HepG2 (cell line): ENCODE measurements around the gene CFH. TPM values are rescaled to one million over a fixed set of nuclear protein-coding genes. Genes with fewer than 3 reads are reported as not detected.

ENCODE experiments used
- ATAC-seq: fragments of 200-7000 bp; cut with Tn5 transposase; 3 replicates; pipeline ENCODE4 v1.9.1; 2020; ENCODE audit warnings: mild to moderate bottlenecking, moderate library complexity
- BruUV-seq: library from RNA; stranded (reverse); fragments of 400-500 nt; replicated peaks from 2 replicates; lab custom pipeline; 2021; lab: Mats Ljungman, UMichigan
- CTCF ChIA-PET: fragments of 300-600 bp; formaldehyde crosslinking; extraction: SDS; loops from one replicate; lab custom pipeline; 2021; ENCODE audit warnings: low total read pairs, inconsistent platforms, low intra/inter-chr PET ratio; lab: Yijun Ruan, JAX
- POLR2A ChIA-PET: fragments of 350-600 bp; sonication (Branson Sonifier 250); formaldehyde crosslinking; loops from one replicate; lab custom pipeline; 2020; ENCODE audit warnings: antibody characterized with exemption, inconsistent platforms; lab: Yijun Ruan, JAX
- DNase-seq: peaks from one replicate; pipeline ENCODE4 v3.0.0-alpha.2; 2015; ENCODE audit warnings: low spot score
- FAIRE-seq: peaks from 3 replicates; lab custom pipeline; 2011; peaks lifted over from hg19 to GRCh38; lab: Jason Lieb, UNC
- H2AFZ ChIP-seq: one replicate; pipeline ENCODE4 v1.6.1; 2011; ENCODE audit warnings: low read length, inconsistent platforms
- H3K27ac ChIP-seq: fragments of 300-600 bp; 3 replicates; pipeline ENCODE4 v1.8.0; 2011; ENCODE audit warnings: mixed run types, mild to moderate bottlenecking, mixed read lengths, low read length, inconsistent platforms; ENCODE audit not compliant: insufficient read depth; ENCODE audit errors: extremely low read length
- H3K27me3 ChIP-seq, 2 experiments: fragments of 200-600 bp in 1 of 2; 2 replicates in 1 of 2; 3 replicates in 1 of 2; pipeline versions ENCODE4 v1.6.0 to v1.8.0; 2011; ENCODE audit warnings: low read length in 2 of 2, mild to moderate bottlenecking in 2 of 2, moderate library complexity in 2 of 2, inconsistent platforms in 1 of 2; ENCODE audit not compliant: insufficient read depth in 2 of 2, control insufficient read depth in 1 of 2
- H3K36me3 ChIP-seq, 2 experiments: fragments of 200-600 bp in 1 of 2; replicated peaks in 1 of 2; 2 replicates in 1 of 2; 3 replicates in 1 of 2; pipeline versions ENCODE4 v1.5.1 to v1.8.0; 2011; ENCODE audit warnings: low read length in 2 of 2, inconsistent platforms in 1 of 2; ENCODE audit not compliant: insufficient read depth in 2 of 2, control insufficient read depth in 1 of 2
- H3K4me1 ChIP-seq: 2 replicates; pipeline ENCODE4 v1.5.1; 2012; ENCODE audit warnings: low read length, inconsistent platforms; ENCODE audit not compliant: insufficient read depth
- H3K4me2 ChIP-seq: 2 replicates; pipeline ENCODE4 v1.6.0; 2011; ENCODE audit warnings: low read depth, low read length, inconsistent platforms
- H3K4me3 ChIP-seq, 3 experiments: fragments of 200-600 bp in 1 of 3; sonication (generic), shearing (Covaris generic) in 1 of 3; replicated peaks in 1 of 3; 2 replicates each; pipeline ENCODE4 v1.5.1; 2011 to 2016; ENCODE audit warnings: low read length in 3 of 3, inconsistent platforms in 2 of 3, low read depth in 2 of 3, mild to moderate bottlenecking in 2 of 3, control low read depth in 1 of 3, mixed read lengths in 1 of 3; ENCODE audit not compliant: insufficient read depth in 1 of 3
- H3K79me2 ChIP-seq: one replicate; pipeline ENCODE4 v1.6.1; 2011; ENCODE audit warnings: low read length, inconsistent platforms; ENCODE audit not compliant: insufficient read depth
- H3K9ac ChIP-seq: 2 replicates; pipeline ENCODE4 v1.6.0; 2011; ENCODE audit warnings: mild to moderate bottlenecking, low read depth, low read length, inconsistent platforms; ENCODE audit not compliant: insufficient read depth
- H3K9me3 ChIP-seq: 2 replicates; pipeline ENCODE4 v1.5.1; 2012; ENCODE audit warnings: mild to moderate bottlenecking, low read length
- H4K20me1 ChIP-seq: 2 replicates; pipeline ENCODE4 v1.6.0; 2011; ENCODE audit warnings: inconsistent platforms, mild to moderate bottlenecking, low read length, moderate library complexity; ENCODE audit not compliant: insufficient read depth
- ERF ChIP-seq: IDR thresholded peaks from 2 replicates; pipeline ENCODE4 v1.6.1; 2018; ENCODE audit warnings: missing biosample characterization, missing genetic modification reagents
- IKZF1 ChIP-seq: fragments of 450-650 bp; IDR thresholded peaks from 2 replicates; pipeline ENCODE4 v1.7.1; 2016
- SSRP1 ChIP-seq: IDR thresholded peaks from 2 replicates; pipeline ENCODE4 v1.6.1; 2016; ENCODE audit warnings: control low read depth
- ZNF329 ChIP-seq: sonication (generic); formaldehyde crosslinking; IDR thresholded peaks from 2 replicates; pipeline ENCODE4 v1.9.0; 2021; ENCODE audit warnings: low read depth, mild to moderate bottlenecking, missing genetic modification reagents
- ZSCAN29 ChIP-seq: sonication (generic); formaldehyde crosslinking; conservative IDR thresholded peaks from 2 replicates; pipeline ENCODE4 v1.4.0; 2020; ENCODE audit warnings: mild to moderate bottlenecking, missing genetic modification reagents
- WGBS: methylation state at CpG from one replicate; pipeline ENCODE4 v1.1.6; 2017; ENCODE audit warnings: low lambda C conversion rate; 5-methylcytosine and 5-hydroxymethylcytosine counted together
- in situ Hi-C: cut with HindIII; loops from 2 replicates; pipeline ENCODE4 v1.10.0; 2017; ENCODE audit warnings: low pct_unique_long_range_greater_than_20kb; ENCODE audit not compliant: extremely low pct_ligation_motif_present
- intact Hi-C: fragments of 100-400 bp; cut with micrococcal nuclease; formaldehyde crosslinking; loops from one replicate; pipeline ENCODE4 v1.10.0; 2022; ENCODE audit not compliant: unreplicated experiment
- polyA plus RNA-seq, 8 experiments: library from polyadenylated mRNA; depleted of rRNA in 3 of 8; stranded (reverse) in 7 of 8; unstranded in 1 of 8; fragments of >200 nt; fragmentation: Illumina TruSeq in 4 of 8; extraction: Trizol in 4 of 8; gene quantifications; 2 replicates each; pipeline versions ENCODE4 v1.2.1 to v1.2.3, GENCODE V29; 2011 to 2016; ENCODE audit warnings: low read depth in 4 of 8, missing spikeins in 1 of 8, mixed read lengths in 1 of 8; ENCODE audit not compliant: insufficient read depth in 1 of 8
- total RNA-seq, 5 experiments: library from RNA; depleted of rRNA; stranded (reverse); fragments of >200 nt; fragmentation: Illumina TruSeq; extraction: Trizol; gene quantifications; 2 replicates each; pipeline ENCODE4 v1.2.3, GENCODE V29; 2016; ENCODE audit warnings: low read depth in 1 of 5
- TF ChIP-seq, protein P1 (sequence below): sonication (generic); formaldehyde crosslinking; IDR thresholded peaks from 2 replicates; pipeline ENCODE4 v1.5.1; 2020; ENCODE audit warnings: mild to moderate bottlenecking, missing genetic modification reagents, moderate library complexity
- TF ChIP-seq, protein P2 (sequence below): sonication (generic); formaldehyde crosslinking; IDR thresholded peaks from 2 replicates; pipeline ENCODE4 v1.5.1; 2020; ENCODE audit warnings: missing genetic modification reagents, mild to moderate bottlenecking, borderline replicate concordance
- TF ChIP-seq, protein P3 (sequence below): sonication (generic); formaldehyde crosslinking; IDR thresholded peaks from 2 replicates; pipeline ENCODE4 v1.8.0; 2023; ENCODE audit warnings: mild to moderate bottlenecking, missing genetic modification reagents
- TF ChIP-seq, protein P4 (sequence below): sonication (generic); formaldehyde crosslinking; IDR thresholded peaks from 2 replicates; pipeline ENCODE4 v1.4.0; 2020; ENCODE audit warnings: missing genetic modification reagents, borderline replicate concordance
- TF ChIP-seq, protein P5 (sequence below): sonication (generic); formaldehyde crosslinking; conservative IDR thresholded peaks from 2 replicates; pipeline ENCODE4 v1.4.0; 2020; ENCODE audit warnings: missing genetic modification reagents

The CFH gene
- total and polyA plus RNA-seq, 2 of the 13 experiments (the other 11 are each of a cell fraction or from before 2014, with no cell fraction given) = not detected

DNA sequence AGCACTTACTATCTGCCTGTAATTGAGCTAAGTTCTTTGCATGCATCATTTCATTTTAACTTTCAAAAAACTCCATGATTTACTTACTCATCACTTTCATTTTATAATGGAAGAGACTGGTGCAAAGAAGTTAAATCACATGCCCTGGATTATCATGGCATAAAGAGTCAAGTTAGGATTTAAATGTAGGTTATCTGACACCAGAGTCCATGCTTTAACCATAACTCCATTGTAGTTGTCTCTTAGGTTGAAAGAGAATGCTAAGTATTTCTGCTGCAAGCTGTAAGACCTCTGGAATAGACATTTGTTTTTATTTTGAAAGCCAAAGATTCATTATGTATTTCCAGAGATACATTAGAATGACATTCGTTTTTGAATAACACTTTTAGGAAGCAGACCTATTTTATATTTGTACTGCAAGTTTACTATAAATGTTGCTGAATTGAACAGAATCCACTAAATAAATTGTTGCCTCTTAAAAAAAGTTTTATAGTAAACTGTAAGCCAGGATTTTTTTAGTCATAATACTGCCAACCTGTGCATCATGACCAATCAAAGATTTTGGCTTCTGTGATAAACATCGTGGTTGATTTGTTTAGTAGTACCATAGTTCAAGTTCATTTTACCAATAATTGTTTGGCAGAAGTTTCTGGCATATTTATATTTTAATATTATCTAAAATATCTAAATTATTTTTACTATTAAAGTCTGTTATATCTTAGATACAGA is 26.1 kb downstream of the CFH start (continued):
- TF ChIP-seq, protein P1, sequence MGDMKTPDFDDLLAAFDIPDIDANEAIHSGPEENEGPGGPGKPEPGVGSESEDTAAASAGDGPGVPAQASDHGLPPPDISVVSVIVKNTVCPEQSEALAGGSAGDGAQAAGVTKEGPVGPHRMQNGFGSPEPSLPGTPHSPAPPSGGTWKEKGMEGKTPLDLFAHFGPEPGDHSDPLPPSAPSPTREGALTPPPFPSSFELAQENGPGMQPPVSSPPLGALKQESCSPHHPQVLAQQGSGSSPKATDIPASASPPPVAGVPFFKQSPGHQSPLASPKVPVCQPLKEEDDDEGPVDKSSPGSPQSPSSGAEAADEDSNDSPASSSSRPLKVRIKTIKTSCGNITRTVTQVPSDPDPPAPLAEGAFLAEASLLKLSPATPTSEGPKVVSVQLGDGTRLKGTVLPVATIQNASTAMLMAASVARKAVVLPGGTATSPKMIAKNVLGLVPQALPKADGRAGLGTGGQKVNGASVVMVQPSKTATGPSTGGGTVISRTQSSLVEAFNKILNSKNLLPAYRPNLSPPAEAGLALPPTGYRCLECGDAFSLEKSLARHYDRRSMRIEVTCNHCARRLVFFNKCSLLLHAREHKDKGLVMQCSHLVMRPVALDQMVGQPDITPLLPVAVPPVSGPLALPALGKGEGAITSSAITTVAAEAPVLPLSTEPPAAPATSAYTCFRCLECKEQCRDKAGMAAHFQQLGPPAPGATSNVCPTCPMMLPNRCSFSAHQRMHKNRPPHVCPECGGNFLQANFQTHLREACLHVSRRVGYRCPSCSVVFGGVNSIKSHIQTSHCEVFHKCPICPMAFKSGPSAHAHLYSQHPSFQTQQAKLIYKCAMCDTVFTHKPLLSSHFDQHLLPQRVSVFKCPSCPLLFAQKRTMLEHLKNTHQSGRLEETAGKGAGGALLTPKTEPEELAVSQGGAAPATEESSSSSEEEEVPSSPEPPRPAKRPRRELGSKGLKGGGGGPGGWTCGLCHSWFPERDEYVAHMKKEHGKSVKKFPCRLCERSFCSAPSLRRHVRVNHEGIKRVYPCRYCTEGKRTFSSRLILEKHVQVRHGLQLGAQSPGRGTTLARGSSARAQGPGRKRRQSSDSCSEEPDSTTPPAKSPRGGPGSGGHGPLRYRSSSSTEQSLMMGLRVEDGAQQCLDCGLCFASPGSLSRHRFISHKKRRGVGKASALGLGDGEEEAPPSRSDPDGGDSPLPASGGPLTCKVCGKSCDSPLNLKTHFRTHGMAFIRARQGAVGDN (CRISPR knock-in tag) = no peak
- no peak for TF ChIP-seq SSRP1 (CRISPR knock-in tag)
- no peak for TF ChIP-seq ERF (CRISPR knock-in tag)
- TF ChIP-seq ZSCAN29 (CRISPR knock-in tag) = no peak

DNA sequence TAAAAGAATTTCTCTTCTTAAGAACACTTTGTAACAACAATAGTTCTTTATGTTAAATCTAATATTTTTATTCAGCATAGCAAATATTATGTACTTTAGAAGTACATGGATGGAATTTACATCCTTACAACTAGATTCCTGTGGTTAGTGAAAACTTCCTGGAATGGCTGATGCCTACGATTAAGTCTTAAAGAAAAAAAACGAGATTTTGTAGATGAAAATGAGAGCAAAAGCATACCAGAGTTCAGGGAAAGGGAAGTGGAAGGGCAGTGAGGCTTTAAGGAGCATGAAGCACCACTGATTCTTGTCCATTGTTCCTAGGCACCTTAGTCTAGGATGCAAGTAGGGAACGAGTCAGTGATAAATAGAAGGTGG is 26.7 kb downstream of the CFH start:
- FAIRE-seq (no peak), DNase-seq (no peak), ATAC-seq (no peak)
- no peaks in the 10 kb centered on the region for H3K9me3 ChIP-seq
- no peak overlapping the region for H3K27ac ChIP-seq
- in situ Hi-C loops = no loop called here
- H2AFZ ChIP-seq = no peak overlapping the region
- no peak overlapping the region for H3K4me2 ChIP-seq
- CTCF ChIA-PET = no interaction called here
- under 1% methylated on average over 3 of the region's 3 CpGs for WGBS
- H3K4me3 ChIP-seq = no peak overlapping the region
- POLR2A ChIA-PET = no interaction called here
- no peaks in the 10 kb centered on the region for H3K79me2 ChIP-seq
- H3K9ac ChIP-seq = no peak overlapping the region
- intact Hi-C loops = no loop called here
- H3K36me3 ChIP-seq = no peaks in the 10 kb centered on the region
- H3K27me3 ChIP-seq = no peaks in the 10 kb centered on the region
- TF ChIP-seq ZNF329 (CRISPR knock-in tag) (no peak), IKZF1 (no peak)
- TF ChIP-seq, protein P2, sequence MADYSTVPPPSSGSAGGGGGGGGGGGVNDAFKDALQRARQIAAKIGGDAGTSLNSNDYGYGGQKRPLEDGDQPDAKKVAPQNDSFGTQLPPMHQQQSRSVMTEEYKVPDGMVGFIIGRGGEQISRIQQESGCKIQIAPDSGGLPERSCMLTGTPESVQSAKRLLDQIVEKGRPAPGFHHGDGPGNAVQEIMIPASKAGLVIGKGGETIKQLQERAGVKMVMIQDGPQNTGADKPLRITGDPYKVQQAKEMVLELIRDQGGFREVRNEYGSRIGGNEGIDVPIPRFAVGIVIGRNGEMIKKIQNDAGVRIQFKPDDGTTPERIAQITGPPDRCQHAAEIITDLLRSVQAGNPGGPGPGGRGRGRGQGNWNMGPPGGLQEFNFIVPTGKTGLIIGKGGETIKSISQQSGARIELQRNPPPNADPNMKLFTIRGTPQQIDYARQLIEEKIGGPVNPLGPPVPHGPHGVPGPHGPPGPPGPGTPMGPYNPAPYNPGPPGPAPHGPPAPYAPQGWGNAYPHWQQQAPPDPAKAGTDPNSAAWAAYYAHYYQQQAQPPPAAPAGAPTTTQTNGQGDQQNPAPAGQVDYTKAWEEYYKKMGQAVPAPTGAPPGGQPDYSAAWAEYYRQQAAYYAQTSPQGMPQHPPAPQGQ (CRISPR knock-in tag) = no peak
- TF ChIP-seq, protein P3, sequence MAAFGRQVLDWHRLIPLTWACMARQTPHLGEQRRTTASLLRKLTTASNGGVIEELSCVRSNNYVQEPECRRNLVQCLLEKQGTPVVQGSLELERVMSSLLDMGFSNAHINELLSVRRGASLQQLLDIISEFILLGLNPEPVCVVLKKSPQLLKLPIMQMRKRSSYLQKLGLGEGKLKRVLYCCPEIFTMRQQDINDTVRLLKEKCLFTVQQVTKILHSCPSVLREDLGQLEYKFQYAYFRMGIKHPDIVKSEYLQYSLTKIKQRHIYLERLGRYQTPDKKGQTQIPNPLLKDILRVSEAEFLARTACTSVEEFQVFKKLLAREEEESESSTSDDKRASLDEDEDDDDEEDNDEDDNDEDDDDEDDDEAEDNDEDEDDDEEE = no peak
- TF ChIP-seq, protein P4, sequence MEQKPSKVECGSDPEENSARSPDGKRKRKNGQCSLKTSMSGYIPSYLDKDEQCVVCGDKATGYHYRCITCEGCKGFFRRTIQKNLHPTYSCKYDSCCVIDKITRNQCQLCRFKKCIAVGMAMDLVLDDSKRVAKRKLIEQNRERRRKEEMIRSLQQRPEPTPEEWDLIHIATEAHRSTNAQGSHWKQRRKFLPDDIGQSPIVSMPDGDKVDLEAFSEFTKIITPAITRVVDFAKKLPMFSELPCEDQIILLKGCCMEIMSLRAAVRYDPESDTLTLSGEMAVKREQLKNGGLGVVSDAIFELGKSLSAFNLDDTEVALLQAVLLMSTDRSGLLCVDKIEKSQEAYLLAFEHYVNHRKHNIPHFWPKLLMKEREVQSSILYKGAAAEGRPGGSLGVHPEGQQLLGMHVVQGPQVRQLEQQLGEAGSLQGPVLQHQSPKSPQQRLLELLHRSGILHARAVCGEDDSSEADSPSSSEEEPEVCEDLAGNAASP (CRISPR knock-in tag) = no peak
- TF ChIP-seq, protein P5, sequence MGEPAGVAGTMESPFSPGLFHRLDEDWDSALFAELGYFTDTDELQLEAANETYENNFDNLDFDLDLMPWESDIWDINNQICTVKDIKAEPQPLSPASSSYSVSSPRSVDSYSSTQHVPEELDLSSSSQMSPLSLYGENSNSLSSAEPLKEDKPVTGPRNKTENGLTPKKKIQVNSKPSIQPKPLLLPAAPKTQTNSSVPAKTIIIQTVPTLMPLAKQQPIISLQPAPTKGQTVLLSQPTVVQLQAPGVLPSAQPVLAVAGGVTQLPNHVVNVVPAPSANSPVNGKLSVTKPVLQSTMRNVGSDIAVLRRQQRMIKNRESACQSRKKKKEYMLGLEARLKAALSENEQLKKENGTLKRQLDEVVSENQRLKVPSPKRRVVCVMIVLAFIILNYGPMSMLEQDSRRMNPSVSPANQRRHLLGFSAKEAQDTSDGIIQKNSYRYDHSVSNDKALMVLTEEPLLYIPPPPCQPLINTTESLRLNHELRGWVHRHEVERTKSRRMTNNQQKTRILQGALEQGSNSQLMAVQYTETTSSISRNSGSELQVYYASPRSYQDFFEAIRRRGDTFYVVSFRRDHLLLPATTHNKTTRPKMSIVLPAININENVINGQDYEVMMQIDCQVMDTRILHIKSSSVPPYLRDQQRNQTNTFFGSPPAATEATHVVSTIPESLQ (CRISPR knock-in tag) = no peak
- no TSS peak for BruUV-seq
- H4K20me1 ChIP-seq = no peaks in the 10 kb centered on the region
- H3K4me1 ChIP-seq = no peaks in the 10 kb centered on the region
